KG1 (cell line): ENCODE measurements around the gene POLR2M.

Source experiments
- DNase-seq: peaks from one replicate; lab custom pipeline; 2025; lab: John Stamatoyannopoulos, UW

Gene POLR2M

DNA sequence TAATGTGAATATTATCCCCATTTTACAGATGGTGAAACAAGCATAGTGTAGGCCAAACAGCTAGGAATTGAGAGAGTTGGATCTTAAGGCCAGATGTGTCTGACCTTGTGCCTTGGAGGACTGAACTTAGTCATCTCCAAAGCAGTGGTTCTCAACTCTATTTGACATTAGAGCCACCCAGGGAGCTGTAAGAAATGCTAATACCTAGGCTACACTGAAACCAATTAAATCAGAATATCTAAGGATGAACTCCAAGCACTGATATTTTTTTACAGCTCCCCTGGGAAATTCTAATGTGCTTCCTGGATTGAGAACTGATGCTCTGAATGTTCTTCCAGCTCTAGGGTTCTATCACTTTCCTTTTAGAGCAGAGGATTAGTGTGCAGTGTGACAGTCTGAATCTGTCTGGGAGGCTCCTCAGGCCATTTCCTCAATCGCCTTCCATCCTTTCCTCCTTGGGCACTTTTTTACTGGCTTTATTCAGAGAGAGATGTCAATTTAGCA is 32.3 kb downstream of the POLR2M start:
- DNase-seq = no peak

DNA sequence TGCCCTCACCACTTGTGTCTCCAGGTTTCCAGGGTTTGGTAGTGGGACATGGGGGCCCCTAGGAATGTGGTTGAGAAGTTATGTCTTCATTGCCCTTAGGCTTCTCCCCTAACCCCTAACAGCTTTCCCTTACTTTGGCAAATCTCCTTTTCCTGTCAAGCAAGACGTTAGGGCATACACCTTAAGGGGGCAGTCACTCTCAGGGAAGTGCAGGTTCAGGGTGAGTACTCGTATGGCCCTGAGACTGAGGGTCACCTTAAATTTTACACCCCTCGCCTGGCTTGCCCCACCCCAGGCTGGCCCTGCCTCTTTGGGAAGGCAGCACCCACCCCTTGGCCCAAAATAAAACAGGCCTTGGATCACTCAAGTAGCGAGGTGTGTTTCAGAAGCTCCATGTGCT is 33.5 kb downstream of the POLR2M start:
- DNase-seq = no peak

DNA sequence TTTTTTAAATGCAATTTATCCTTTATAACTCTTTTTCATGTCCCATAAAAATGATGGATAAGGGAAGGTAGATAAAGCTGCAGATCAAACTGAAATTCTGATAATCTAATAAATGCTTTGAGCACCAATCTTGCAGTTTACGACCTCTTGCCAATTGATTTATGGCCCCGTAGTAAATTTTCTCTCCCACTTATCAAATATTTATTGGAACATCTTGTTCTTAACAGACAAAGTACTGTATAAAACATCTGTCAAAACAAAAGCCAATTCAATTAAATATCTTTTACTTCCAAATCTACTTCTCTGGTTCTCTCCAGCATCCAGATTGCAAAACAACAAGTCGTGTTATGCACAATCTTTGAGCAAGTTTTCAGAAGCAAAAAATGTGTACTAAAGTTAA is 34.6 kb downstream of the POLR2M start:
- DNase-seq = no peak

DNA sequence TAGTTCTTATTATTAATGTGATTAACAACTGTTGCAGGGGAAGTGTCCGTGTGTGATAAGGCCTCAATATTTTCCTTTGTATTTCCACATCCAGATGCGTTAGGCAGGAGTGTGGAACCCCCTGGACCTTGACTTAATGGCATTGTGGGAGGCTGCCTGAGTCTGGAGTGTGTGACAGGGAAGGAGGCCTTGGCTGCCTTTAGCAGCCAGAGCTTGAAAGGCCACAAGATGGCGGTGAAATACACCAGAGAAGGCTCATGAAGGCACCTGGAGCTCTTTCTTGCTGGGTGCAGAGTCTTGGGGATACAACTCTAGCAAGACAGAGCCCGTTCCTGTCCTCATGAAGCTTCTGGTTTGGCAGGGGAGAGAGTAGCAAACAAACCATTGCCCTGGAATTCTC is 36.9 kb downstream of the POLR2M start:
- DNase-seq = no peak

DNA sequence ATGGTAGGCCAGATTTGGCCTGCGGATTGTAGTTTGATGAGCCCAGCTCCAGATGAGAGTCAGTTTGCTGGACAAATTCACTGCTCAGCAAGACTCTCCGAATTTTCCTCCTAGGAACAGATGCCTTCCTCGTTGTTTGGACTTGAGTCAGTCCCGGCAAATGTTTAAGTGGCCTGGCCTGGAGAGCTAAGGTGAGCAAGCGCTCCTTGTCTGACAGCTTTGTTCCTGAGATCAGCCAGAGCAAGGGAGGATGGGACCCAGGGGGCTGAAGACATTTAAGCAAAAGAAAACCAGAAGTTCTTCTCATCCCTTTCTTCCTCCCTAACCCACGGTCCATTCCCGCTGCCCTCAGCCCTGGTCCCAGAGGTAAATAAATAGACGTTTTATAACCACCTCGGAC is 40.3 kb downstream of the POLR2M start:
- DNase-seq = no peak

DNA sequence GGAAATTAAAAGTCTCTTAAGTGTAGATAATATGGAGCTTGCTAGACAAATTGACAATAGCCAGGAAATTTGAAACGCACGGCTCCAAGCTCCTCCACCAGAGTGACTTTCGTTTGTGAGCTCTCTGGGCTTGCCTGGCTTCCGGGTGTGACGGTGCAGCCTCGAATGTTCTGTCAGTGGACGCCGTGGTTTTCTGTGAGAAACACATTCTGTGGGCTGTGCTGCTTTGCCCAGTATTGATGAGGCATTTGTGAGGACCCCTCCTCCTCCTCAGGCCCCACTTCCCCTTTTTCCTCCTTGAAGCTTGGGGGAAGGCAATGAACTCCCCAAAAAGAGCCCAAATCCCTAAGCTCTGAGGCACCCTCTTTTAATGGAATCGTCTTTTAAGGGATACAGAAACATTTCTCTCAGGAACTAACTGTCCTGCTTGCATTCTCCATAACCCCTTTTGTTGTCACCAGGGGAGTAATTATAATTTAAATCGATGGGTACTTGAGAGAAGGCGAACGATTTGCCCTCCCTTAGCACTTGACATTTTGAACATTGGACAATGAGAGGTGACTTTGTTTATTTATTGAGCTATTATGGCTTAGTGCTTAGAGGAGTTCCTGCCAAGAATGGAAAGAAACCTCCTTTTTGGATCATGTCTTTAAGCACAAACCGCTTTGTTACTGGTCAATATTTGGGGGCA is 40.8 kb downstream of the POLR2M start:
- DNase-seq = no peak

DNA sequence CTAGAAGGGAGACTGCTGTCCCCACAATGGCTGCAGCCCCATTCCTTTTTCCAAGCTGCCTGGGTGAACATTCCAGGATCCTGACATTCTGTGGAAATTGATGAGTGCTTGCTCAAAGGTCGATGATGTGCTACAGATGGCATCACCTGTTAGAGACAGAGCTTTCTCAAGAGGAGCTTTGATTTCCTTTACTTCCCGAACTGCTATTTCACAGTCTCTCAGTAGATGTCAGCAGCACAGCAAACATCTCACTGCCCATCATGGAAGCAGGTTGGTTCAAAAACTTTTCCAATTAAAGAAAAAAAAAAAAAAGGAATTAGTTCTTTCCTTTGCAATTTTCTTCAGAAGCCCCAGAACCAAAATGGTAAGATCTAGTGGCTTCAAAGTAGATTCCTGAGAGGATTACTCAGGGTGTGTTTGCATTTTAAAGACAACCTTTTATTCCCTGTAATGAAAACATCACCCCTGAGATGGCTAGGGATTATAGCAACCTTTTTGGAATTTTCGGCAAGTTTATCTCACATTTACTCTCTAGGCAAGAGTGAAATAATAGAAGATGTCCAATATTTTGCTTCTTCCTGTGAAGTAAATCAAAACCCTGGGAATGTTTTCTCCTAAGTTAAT is 44.8 kb downstream of the POLR2M start:
- DNase-seq = no peak

DNA sequence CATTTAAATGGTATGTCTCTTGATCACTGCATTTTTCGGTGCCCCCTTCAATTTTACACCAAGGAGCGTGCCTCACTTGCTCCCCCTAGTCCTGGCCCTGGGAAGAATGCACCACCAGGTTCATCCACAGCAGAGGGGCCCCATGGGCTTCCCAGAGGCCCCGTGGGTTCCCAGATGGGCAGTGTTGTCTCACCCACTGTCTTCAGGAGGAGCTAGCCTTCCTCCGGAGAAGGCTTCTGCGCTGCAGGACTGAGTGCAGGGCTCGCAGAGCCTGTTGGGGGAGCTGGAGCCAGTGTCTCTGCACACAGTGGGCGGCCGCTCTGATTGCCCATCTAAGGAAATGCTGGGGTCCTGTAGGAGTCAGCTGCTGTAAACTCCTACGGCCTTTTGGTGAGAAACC is 45.9 kb downstream of the POLR2M start:
- no peak for DNase-seq

DNA sequence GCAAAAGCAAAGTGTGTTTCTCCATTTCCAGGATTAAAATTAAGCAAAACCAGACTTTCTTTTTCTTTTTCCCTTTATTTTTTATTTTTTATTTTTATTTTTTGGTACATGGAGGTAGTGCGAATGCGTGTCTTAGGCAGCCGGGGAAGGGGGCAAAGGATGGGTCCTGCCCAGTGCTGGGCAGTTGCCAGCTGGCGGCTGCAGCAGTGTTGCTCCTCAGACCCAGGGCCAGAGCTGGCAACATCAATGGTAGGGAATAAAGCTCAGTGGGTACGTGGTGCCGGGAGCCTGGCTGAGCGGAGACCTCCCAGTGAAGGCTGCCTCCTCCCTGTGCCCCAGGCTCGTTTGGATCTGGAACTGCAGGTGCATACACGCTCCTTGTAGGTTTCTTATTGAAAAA is 46.3 kb downstream of the POLR2M start:
- DNase-seq = no peak

DNA sequence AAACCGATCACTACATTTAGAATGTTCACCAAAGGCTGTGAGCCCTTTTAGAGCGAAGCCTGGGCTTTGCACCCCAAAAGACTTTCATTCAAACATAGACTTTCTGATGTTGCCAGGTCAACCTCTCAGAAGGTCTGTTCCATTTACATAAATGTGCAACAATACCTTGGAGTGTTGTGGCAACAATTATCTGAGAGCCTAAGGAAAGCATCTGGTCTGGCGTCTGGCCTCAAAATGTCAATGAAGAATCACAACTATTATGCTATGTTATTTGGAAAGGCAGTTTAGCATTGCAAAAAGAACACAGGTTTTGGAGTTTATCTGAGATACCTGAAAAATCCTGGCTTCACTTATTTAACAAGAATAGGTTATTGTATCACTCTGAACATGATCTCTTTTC is 50.0 kb downstream of the POLR2M start:
- DNase-seq = no peak

DNA sequence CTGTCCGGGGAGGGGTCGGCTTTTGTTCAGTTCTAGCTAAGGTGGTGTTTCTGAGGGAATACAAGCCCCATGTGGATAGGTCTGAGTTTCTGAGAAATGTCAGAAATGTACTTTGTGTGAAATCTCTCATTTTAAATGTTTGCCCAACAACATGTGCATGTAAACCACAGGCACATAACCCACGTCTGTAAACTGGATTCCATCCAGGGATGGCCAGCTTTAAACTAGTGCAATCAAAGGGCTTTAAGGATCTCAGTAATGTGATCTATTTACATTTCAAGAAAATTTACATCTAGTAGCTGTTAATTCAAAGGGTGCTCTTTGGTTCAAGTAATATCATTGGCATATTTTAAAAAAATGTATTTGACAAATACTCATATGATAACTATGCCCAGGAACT is 52.0 kb downstream of the POLR2M start:
- DNase-seq = no peak

DNA sequence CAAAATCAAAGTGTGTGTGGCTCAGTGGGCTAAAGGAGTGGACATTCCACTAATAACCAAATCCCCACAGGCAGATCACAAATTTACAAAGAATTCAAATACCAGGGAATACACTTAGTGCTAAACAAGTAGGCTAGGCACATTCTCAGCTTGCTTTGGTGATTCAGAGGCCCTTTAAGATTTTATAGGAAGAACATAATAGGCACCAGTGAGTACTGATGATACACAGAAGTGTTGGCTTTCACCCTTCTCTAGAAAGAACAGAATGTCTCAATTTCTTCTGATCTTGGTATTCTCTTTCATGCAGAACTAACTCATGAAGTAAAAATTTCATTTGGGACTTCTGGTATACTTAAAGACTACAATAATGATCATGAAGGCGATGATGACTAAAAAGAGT is 55.0 kb downstream of the POLR2M start:
- DNase-seq = no peak

DNA sequence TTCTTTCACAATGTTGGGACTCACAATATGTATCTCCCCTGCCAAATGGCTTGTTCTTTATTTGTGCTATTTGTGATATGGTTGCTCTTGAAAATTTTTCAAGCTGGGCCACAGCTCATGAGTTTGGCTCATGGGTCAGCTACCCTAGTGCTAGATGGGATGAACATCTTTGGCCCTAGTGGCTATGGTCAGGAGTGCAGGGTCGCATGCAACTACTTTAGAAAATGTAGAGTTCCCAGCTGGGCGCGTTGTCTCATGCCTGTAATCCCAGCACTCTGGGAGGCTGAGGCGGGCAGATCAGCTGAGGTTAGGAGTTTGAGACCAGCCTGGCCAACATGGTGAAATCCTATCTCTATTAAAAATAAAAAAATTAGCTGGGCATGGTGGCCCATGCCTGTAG is 55.8 kb downstream of the POLR2M start:
- DNase-seq = no peak

DNA sequence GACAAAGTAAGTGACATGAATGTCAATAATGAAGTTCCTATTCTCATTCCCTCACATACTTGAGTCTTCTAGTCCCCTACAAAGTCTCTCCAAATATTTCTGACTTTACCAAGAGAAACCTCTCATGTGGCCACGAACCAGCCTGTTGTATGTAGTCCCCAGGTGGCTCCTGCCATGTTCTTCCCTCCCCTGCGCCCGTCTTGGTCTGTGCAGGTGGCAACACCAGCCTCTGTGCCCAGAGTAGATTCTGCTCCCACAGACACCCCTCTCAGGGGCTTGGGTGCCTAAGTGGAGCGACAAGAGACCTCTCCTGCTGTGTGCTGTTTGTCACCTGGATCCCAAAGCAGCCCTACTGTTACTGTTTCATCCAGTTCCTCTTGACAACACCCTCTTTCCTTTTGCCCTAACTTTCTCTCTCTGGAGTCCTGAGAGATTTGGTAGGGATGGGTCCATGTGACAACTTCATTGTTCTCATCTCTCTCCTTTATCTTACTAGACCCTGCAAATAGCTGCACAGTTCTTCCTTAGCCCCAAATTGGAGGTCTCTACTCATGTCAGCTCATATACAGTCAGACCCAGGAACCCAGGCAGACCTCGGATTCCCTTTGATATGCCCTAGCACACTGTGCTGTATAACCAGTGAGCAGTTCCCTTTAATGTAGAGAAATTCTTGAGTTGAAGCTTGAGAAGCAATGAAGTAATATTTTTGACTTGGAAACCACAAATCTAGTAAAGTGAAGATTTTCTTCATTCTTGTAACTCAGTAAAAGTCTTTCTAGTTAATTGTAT is 56.9 kb downstream of the POLR2M start:
- no peak for DNase-seq
